Naive B cell (primary cell): ENCODE results near the gene ATPAF1. TPM values are rescaled to one million over a fixed set of nuclear protein-coding genes. Genes with fewer than 3 reads are reported as not detected.
"Not testable (repeated sequence)": the region's sequence is repeated elsewhere in the genome, so short reads cannot be mapped to it uniquely, and the experiment has no call there.

Experiments used
- ATAC-seq, 2 donors: fragments of 150-1000 bp; cut with Tn5 transposase; 2 replicates each; pipeline ENCODE4 v1.10.0; 2021; ENCODE audit warnings: low read depth in 2 of 2, mild to moderate bottlenecking in 2 of 2, moderate library complexity in 2 of 2
- DNase-seq: peaks from one replicate; pipeline ENCODE4 v3.0.0; 2022
- H3K27ac Mint-ChIP-seq, 6 donors: one replicate each; pipeline ENCODE4 v1.8.0; 2020 to 2022; ENCODE audit warnings: mild to moderate bottlenecking in 6 of 6, mixed read lengths in 6 of 6, moderate library complexity in 5 of 6, inconsistent platforms in 2 of 6
- H3K27me3 Mint-ChIP-seq, 3 donors: one replicate each; pipeline ENCODE4 v1.8.0; 2021 to 2022; ENCODE audit warnings: mixed read lengths in 3 of 3, mild to moderate bottlenecking in 1 of 3
- H3K36me3 Mint-ChIP-seq, 2 donors: one replicate each; pipeline ENCODE4 v1.8.0; 2020 to 2022; ENCODE audit warnings: mixed read lengths in 2 of 2, inconsistent platforms in 1 of 2, mild to moderate bottlenecking in 1 of 2
- H3K4me1 Mint-ChIP-seq, 3 donors: one replicate each; pipeline ENCODE4 v1.8.0; 2020 to 2022; ENCODE audit warnings: mixed read lengths in 3 of 3, inconsistent platforms in 1 of 3, mild to moderate bottlenecking in 1 of 3, moderate library complexity in 1 of 3
- H3K4me3 Mint-ChIP-seq, 8 donors: one replicate each; pipeline ENCODE4 v1.8.0; 2020 to 2022; ENCODE audit warnings: mild to moderate bottlenecking in 8 of 8, mixed read lengths in 8 of 8, moderate library complexity in 8 of 8, inconsistent platforms in 2 of 8
- H3K9me3 Mint-ChIP-seq, 7 donors: one replicate each; pipeline ENCODE4 v1.8.0; 2020 to 2022; ENCODE audit warnings: mixed read lengths in 7 of 7, mild to moderate bottlenecking in 5 of 7, inconsistent platforms in 2 of 7, moderate library complexity in 1 of 7
- polyA plus RNA-seq, 6 donors: library from polyadenylated mRNA; unstranded; fragments of 300-500 nt; fragmentation: Illumina TruSeq; gene quantifications; one replicate each; pipeline ENCODE4 v1.2.3, GENCODE V29; 2021; ENCODE audit warnings: low read depth in 6 of 6

ATPAF1 gene
- polyA plus RNA-seq, 6 donors from 2014 or later: 45.0 to 87.6 (median 55.8) TPM

- H3K36me3 Mint-ChIP-seq: peaks cover 26 to 50% of the 10 kb centered on the region in 2 donors
- peak overlapping the region in 1 of 8 donors; percentile 17 for H3K4me3 Mint-ChIP-seq
- H3K27ac Mint-ChIP-seq: no peak overlapping the region
- DNase-seq: no peak
- ATAC-seq: no peak
- no peaks in the 10 kb centered on the region for H3K4me1 Mint-ChIP-seq
- H3K27me3 Mint-ChIP-seq: no peaks in the 10 kb centered on the region
- peaks cover 0 to 11% (median 7%) of the 10 kb centered on the region in 7 donors for H3K9me3 Mint-ChIP-seq
Measured at GRCh38 chr1:46653405-46653958, 14.7 kb downstream of the ATPAF1 start.

- peaks cover 0 to 11% (median 7%) of the 10 kb centered on the region in 7 donors for H3K9me3 Mint-ChIP-seq
- H3K27me3 Mint-ChIP-seq: no peaks in the 10 kb centered on the region
- peaks cover 27 to 46% of the 10 kb centered on the region in 2 donors for H3K36me3 Mint-ChIP-seq
- peak overlapping the region in 1 of 6 donors; percentile 39 for H3K27ac Mint-ChIP-seq
- H3K4me3 Mint-ChIP-seq: no peak overlapping the region
- DNase-seq (no peak), ATAC-seq (no peak)
- H3K4me1 Mint-ChIP-seq: no peaks in the 10 kb centered on the region
Measured at GRCh38 chr1:46652321-46653100, 15.7 kb downstream of the ATPAF1 start.

DNA sequence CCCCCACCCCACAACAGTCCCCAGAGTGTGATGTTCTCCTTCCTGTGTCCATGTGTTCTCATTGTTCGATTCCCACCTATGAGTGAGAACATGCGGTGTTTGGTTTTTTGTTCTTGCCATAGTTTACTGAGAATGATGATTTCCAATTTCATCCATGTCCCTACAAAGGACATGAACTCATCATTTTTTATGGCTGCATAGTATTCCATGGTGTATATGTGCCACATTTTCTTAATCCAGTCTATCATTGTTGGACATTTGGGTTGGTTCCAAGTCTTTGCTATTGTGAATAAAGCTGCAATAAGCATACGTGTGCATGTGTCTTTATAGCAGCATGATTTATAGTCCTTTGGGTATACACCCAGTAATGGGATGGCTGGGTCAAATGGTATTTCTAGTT lies 17.0 kb downstream of the ATPAF1 start:
- Mint-ChIP-seq H3K36me3 (peaks cover 33 to 53% of the 10 kb centered on the region in 2 donors), H3K9me3 (peaks cover 0 to 11% (median 7%) of the 10 kb centered on the region in 7 donors)
- not testable (repeated sequence) for H3K27me3 Mint-ChIP-seq, H3K27ac Mint-ChIP-seq, H3K4me1 Mint-ChIP-seq, DNase-seq, ATAC-seq, H3K4me3 Mint-ChIP-seq

GRCh38 chr1:46650491-46650890 lies 17.7 kb downstream of the ATPAF1 start:
- no peak overlapping the region for H3K27ac Mint-ChIP-seq
- H3K36me3 Mint-ChIP-seq: peaks cover 26 to 48% of the 10 kb centered on the region in 2 donors
- no peak overlapping the region for H3K4me3 Mint-ChIP-seq
- no peaks in the 10 kb centered on the region for H3K27me3 Mint-ChIP-seq
- H3K9me3 Mint-ChIP-seq: peaks cover 0 to 11% (median 7%) of the 10 kb centered on the region in 7 donors
- ATAC-seq (no peak), DNase-seq (no peak)
- no peaks in the 10 kb centered on the region for H3K4me1 Mint-ChIP-seq

- no peak for DNase-seq
- Mint-ChIP-seq H3K9me3 (peaks cover 0 to 8% (median 4%) of the 10 kb centered on the region in 7 donors), H3K27me3 (no peaks in the 10 kb centered on the region), H3K4me3 (no peak overlapping the region), H3K27ac (no peak overlapping the region), H3K36me3 (peaks cover 23 to 43% of the 10 kb centered on the region in 2 donors), H3K4me1 (no peaks in the 10 kb centered on the region)
- no peak for ATAC-seq
Measured at GRCh38 chr1:46649764-46650163, 18.4 kb downstream of the ATPAF1 start.

DNA sequence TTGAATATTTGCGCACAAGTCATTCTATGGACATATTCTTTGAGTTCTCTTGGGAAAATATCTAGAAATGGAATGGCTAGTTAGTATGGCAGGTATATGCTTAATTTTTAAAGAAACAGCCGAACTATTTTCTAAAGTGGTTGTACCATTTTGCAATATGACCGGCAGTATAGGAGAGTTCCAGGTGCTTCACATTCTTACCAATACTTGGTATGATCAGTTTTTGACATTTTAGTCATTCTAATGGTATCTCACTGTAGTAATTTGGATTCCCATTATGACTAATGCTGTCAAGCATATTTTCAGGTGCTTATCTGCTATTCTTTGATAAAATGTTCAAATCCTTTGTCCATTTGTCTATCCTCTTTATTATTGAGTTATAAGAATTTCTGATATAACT lies 20.6 kb downstream of the ATPAF1 start:
- Mint-ChIP-seq H3K27ac (no peak overlapping the region), H3K4me3 (no peak overlapping the region), H3K4me1 (no peaks in the 10 kb centered on the region), H3K36me3 (peaks cover 20 to 34% of the 10 kb centered on the region in 2 donors), H3K9me3 (peaks cover 0 to 7% (median 4%) of the 10 kb centered on the region in 7 donors), H3K27me3 (no peaks in the 10 kb centered on the region)
- ATAC-seq (no peak), DNase-seq (no peak)

GRCh38 chr1:46646844-46647243 lies 21.3 kb downstream of the ATPAF1 start:
- Mint-ChIP-seq H3K36me3 (peaks cover 22 to 33% of the 10 kb centered on the region in 2 donors), H3K27me3 (no peaks in the 10 kb centered on the region), H3K4me1 (no peaks in the 10 kb centered on the region), H3K27ac (no peak overlapping the region), H3K4me3 (no peak overlapping the region), H3K9me3 (peaks cover 0 to 7% (median 3%) of the 10 kb centered on the region in 7 donors)
- no peak for ATAC-seq
- DNase-seq: no peak

GRCh38 chr1:46646331-46646730 lies 21.8 kb downstream of the ATPAF1 start:
- no peak for ATAC-seq
- Mint-ChIP-seq H3K27ac (no peak overlapping the region), H3K4me3 (no peak overlapping the region), H3K27me3 (no peaks in the 10 kb centered on the region), H3K4me1 (peaks cover 0 to 3% (median 0%) of the 10 kb centered on the region in 3 donors), H3K36me3 (peaks cover 27 to 31% of the 10 kb centered on the region in 2 donors), H3K9me3 (peaks cover 0 to 7% (median 3%) of the 10 kb centered on the region in 7 donors)
- no peak for DNase-seq

DNA sequence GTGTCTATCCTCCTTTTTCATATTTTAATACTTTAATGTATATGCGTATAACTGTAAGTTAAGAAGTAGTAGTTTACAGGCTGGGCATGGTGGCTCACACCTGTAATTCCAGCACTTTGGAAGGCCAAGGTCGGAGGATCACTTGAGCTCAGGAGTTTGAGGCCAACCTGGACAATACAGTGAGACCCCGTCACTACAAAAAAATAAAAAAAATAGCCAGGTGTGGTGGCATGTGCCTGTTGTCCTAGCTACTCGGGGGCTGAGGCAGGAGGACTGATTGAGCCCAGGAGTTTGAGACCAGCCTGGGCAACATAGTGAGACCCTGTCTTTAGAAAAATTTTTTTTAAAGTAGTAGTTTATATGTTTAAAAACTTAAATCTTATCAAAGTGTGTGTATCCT lies 22.3 kb downstream of the ATPAF1 start:
- H3K4me1 Mint-ChIP-seq: peaks cover 0 to 4% (median 0%) of the 10 kb centered on the region in 3 donors
- H3K27ac Mint-ChIP-seq: no peak overlapping the region
- H3K4me3 Mint-ChIP-seq: no peak overlapping the region
- H3K36me3 Mint-ChIP-seq: peaks cover 31% of the 10 kb centered on the region in 2 donors
- no peak for DNase-seq
- H3K9me3 Mint-ChIP-seq: peaks cover 0 to 7% (median 3%) of the 10 kb centered on the region in 7 donors
- H3K27me3 Mint-ChIP-seq: no peaks in the 10 kb centered on the region
- no peak for ATAC-seq

GRCh38 chr1:46643368-46643775 lies 24.8 kb downstream of the ATPAF1 start:
- no peak overlapping the region for H3K27ac Mint-ChIP-seq
- H3K4me3 Mint-ChIP-seq: no peak overlapping the region
- ATAC-seq (no peak), DNase-seq (no peak)
- no peaks in the 10 kb centered on the region for H3K9me3 Mint-ChIP-seq
- peaks cover 15 to 25% of the 10 kb centered on the region in 2 donors for H3K36me3 Mint-ChIP-seq
- no peaks in the 10 kb centered on the region for H3K27me3 Mint-ChIP-seq
- peaks cover 0 to 4% (median 0%) of the 10 kb centered on the region in 3 donors for H3K4me1 Mint-ChIP-seq

DNA sequence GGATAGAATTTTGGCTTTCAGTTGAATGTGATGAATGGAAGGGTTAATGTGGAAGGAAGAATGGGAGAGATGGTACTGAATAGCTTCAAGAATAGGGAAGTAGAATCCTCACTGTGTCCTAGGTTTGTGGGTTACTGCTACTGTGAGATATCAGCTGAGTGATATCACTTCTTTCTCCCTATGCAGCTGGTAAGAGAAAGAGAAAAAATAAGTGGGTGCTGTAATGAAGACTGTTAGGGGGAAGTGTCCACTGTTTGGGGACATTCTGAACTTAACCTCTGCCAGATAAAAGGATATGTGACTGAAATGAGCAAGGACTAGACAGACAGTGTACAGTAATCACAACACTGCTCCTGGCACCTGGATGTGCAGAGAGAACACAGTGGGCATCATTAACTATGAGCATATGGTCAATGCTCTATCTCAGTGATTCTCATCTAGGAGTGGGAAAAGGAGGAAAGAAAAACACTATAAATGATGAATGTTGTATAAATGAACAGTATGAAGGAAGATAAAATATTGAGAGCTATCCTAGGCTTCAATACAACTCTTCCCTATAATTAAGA lies 26.0 kb downstream of the ATPAF1 start:
- Mint-ChIP-seq H3K9me3 (no peaks in the 10 kb centered on the region), H3K4me3 (no peak overlapping the region), H3K4me1 (peaks cover 0 to 4% (median 0%) of the 10 kb centered on the region in 3 donors), H3K36me3 (peaks cover 11 to 22% of the 10 kb centered on the region in 2 donors), H3K27ac (no peak overlapping the region), H3K27me3 (no peaks in the 10 kb centered on the region)
- no peak for DNase-seq
- ATAC-seq: no peak

- no peak for ATAC-seq
- Mint-ChIP-seq H3K27me3 (no peaks in the 10 kb centered on the region), H3K4me1 (peaks cover 0 to 4% (median 0%) of the 10 kb centered on the region in 3 donors), H3K36me3 (peaks cover 14 to 16% of the 10 kb centered on the region in 2 donors), H3K9me3 (no peaks in the 10 kb centered on the region), H3K4me3 (no peak overlapping the region), H3K27ac (no peak overlapping the region)
- no peak for DNase-seq
Measured at GRCh38 chr1:46639547-46639946, 28.6 kb downstream of the ATPAF1 start.

DNA sequence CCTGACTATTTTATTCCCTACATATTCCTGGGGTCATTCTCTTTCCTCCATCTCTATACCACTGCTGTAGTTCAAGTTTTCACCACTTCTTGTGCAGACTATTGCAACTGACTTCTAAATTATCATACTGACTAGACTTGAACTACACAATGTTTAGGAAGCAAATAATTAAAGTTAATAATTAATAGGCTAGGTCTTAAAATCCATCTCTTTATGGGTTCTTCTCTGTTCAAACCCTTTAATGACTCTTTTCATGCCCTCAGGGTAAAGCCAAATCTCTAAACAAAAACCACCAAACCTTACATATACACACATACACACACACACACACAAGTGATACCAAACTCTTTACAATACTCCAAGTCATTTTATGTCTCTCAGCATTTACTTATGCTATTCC lies 29.2 kb downstream of the ATPAF1 start:
- H3K4me1 Mint-ChIP-seq: peaks cover 0 to 4% (median 0%) of the 10 kb centered on the region in 3 donors
- DNase-seq: no peak
- peak overlapping the region in 1 of 6 donors; percentile 26 for H3K27ac Mint-ChIP-seq
- ATAC-seq: no peak
- H3K36me3 Mint-ChIP-seq: peaks cover 14 to 16% of the 10 kb centered on the region in 2 donors
- H3K27me3 Mint-ChIP-seq: no peaks in the 10 kb centered on the region
- H3K4me3 Mint-ChIP-seq: no peak overlapping the region
- no peaks in the 10 kb centered on the region for H3K9me3 Mint-ChIP-seq
